HCT116 (cell line): ENCODE measurements around the gene PNPLA5. TPM values are rescaled to one million over a fixed set of nuclear protein-coding genes. Genes with fewer than 3 reads are reported as not detected.

ENCODE experiments used
- ATAC-seq: fragments of 200-7000 bp; cut with Tn5 transposase; 2 replicates; pipeline ENCODE4 v1.9.1; 2020; ENCODE audit warnings: mild to moderate bottlenecking, moderate library complexity
- BruUV-seq: library from RNA; stranded (reverse); fragments of 400-500 nt; replicated peaks from 2 replicates; lab custom pipeline; 2021; lab: Mats Ljungman, UMichigan
- CTCF ChIA-PET: fragments of 300-600 bp; sonication (Branson Sonifier 250); formaldehyde crosslinking; loops from one replicate; lab custom pipeline; 2021; ENCODE audit warnings: antibody characterized with exemption; lab: Charles Lee
- POLR2A ChIA-PET: fragments of 300-600, 350-600 bp; sonication (Branson Sonifier 250); formaldehyde crosslinking; loops from one replicate; lab custom pipeline; 2021; ENCODE audit warnings: antibody characterized with exemption; lab: Charles Lee
- RAD21 ChIA-PET, 2 experiments: fragments of 300-600 bp; sonication (Branson Sonifier 250); formaldehyde crosslinking; loops; one replicate each; lab custom pipeline; 2023; ENCODE audit warnings: low total read pairs in 2 of 2; ENCODE audit not compliant: uncharacterized antibody in 2 of 2, unreplicated experiment in 2 of 2, low non-redundant PET in 1 of 2; lab: Charles Lee
- DNase-seq: peaks from one replicate; pipeline ENCODE4 v3.0.0-alpha.2; 2010; ENCODE audit warnings: low read depth, low spot score
- H2AFZ ChIP-seq: fragments of 200-600 bp; shearing (Covaris generic), sonication (generic); 2 replicates; pipeline ENCODE4 v1.6.1; 2017; ENCODE audit warnings: low read depth, mixed run types, mixed read lengths, antibody characterized with exemption, low read length; ENCODE audit not compliant: poor library complexity, severe bottlenecking
- H3K27ac ChIP-seq: 2 replicates; pipeline ENCODE4 v1.5.1; 2012; ENCODE audit warnings: low read depth, low read length
- H3K27me3 ChIP-seq: fragments of 200-600 bp; sonication (generic); 2 replicates; pipeline ENCODE4 v1.6.1; 2016; ENCODE audit warnings: mixed run types, low read length, mixed read lengths; ENCODE audit not compliant: insufficient read depth
- H3K36me3 ChIP-seq, 2 experiments: fragments of 200-500 bp in 1 of 2; fragments of 200-600 bp in 1 of 2; sonication (Bioruptor generic) in 1 of 2; sonication (generic) in 1 of 2; 2 replicates each; pipeline versions ENCODE4 v1.5.1 to v1.6.1; 2014 to 2016; ENCODE audit warnings: low read length in 2 of 2, inconsistent platforms in 1 of 2, mixed read lengths in 1 of 2, mixed run types in 1 of 2; ENCODE audit not compliant: insufficient read depth in 2 of 2, control insufficient read depth in 1 of 2
- H3K4me1 ChIP-seq, 2 experiments: fragments of 200-600 bp in 1 of 2; sonication (generic) in 1 of 2; 2 replicates each; pipeline versions ENCODE4 v1.5.1 to v1.6.1; 2012 to 2017; ENCODE audit warnings: low read length in 2 of 2, inconsistent platforms in 1 of 2, mild to moderate bottlenecking in 1 of 2, mixed read lengths in 1 of 2, mixed run types in 1 of 2, moderate library complexity in 1 of 2; ENCODE audit not compliant: insufficient read depth in 2 of 2, control insufficient read depth in 1 of 2
- H3K4me2 ChIP-seq: fragments of 200-600 bp; sonication (generic); 2 replicates; pipeline ENCODE4 v1.6.1; 2017; ENCODE audit warnings: mixed run types, low read length, mixed read lengths
- H3K4me3 ChIP-seq, 2 experiments: fragments of 200-600 bp in 1 of 2; sonication (generic) in 1 of 2; replicated peaks in 1 of 2; 2 replicates each; pipeline ENCODE4 v1.5.1; 2011 to 2016; ENCODE audit warnings: low read length in 2 of 2, control low read depth in 1 of 2, low read depth in 1 of 2, mild to moderate bottlenecking in 1 of 2, mixed read lengths in 1 of 2, mixed run types in 1 of 2
- H3K79me2 ChIP-seq: fragments of 200-600 bp; sonication (generic); 2 replicates; pipeline ENCODE4 v1.6.1; 2017; ENCODE audit warnings: mild to moderate bottlenecking, mixed run types, low read length, moderate library complexity, mixed read lengths; ENCODE audit not compliant: insufficient read depth
- H3K9ac ChIP-seq: fragments of 200-600 bp; sonication (generic); 2 replicates; pipeline ENCODE4 v1.6.1; 2016; ENCODE audit warnings: low read length, mixed read lengths
- H3K9me2 ChIP-seq: fragments of 200-600 bp; sonication (generic), shearing (Covaris generic); 2 replicates; pipeline ENCODE4 v1.6.1; 2017; ENCODE audit warnings: mixed run types, mild to moderate bottlenecking, moderate library complexity; ENCODE audit not compliant: insufficient read depth
- H3K9me3 ChIP-seq, 2 experiments: fragments of 200-500 bp in 1 of 2; fragments of 200-600 bp in 1 of 2; sonication (Bioruptor generic) in 1 of 2; sonication (generic) in 1 of 2; 2 replicates each; pipeline ENCODE4 v1.6.1; 2014 to 2017; ENCODE audit warnings: low read length in 2 of 2, mixed read lengths in 2 of 2, inconsistent platforms in 1 of 2, low read depth in 1 of 2, mild to moderate bottlenecking in 1 of 2, mixed run types in 1 of 2, moderate library complexity in 1 of 2; ENCODE audit not compliant: control insufficient read depth in 1 of 2, insufficient read depth in 1 of 2
- H4K20me1 ChIP-seq: fragments of 200-600 bp; sonication (generic), shearing (Covaris generic); 2 replicates; pipeline ENCODE4 v1.6.1; 2017; ENCODE audit warnings: mixed run types, mild to moderate bottlenecking, moderate library complexity; ENCODE audit not compliant: insufficient read depth
- EGR1 ChIP-seq: IDR thresholded peaks from 2 replicates; pipeline ENCODE4 v1.6.1; 2012; ENCODE audit warnings: low read depth
- EZH2 ChIP-seq: fragments of 200-600 bp; sonication (generic); IDR thresholded peaks from 2 replicates; pipeline ENCODE4 v1.6.1; 2017; ENCODE audit warnings: antibody characterized with exemption, mixed run types
- EZH2phosphoT487 ChIP-seq: fragments of 200-600 bp; IDR thresholded peaks from 2 replicates; pipeline ENCODE4 v1.6.1; 2018; ENCODE audit warnings: antibody characterized with exemption, borderline replicate concordance
- JUND ChIP-seq: IDR thresholded peaks from 2 replicates; pipeline ENCODE4 v1.6.1; 2012
- POLR2A ChIP-seq: IDR thresholded peaks from 2 replicates; pipeline ENCODE4 v1.7.0; 2011; ENCODE audit warnings: borderline replicate concordance; ENCODE audit not compliant: insufficient read depth, insufficient read length; ENCODE audit errors: extremely low read depth
- RAD21 ChIP-seq: IDR thresholded peaks from 2 replicates; pipeline ENCODE4 v1.6.1; 2012; ENCODE audit warnings: low read depth, mild to moderate bottlenecking
- SP1 ChIP-seq: IDR thresholded peaks from 2 replicates; pipeline ENCODE4 v1.6.1; 2012; ENCODE audit warnings: low read depth
- ZFX ChIP-seq: fragments of 450-650 bp; IDR thresholded peaks from 2 replicates; pipeline ENCODE4 v1.6.1; 2017
- intact Hi-C: fragments of 100-400 bp; cut with micrococcal nuclease; formaldehyde crosslinking; loops from 2 replicates; pipeline ENCODE4 v1.10.0; 2022
- total RNA-seq: library from RNA; stranded (reverse); gene quantifications from one replicate; pipeline ENCODE4 v1.2.1, GENCODE V29; 2021; ENCODE audit not compliant: unreplicated experiment
- TF ChIP-seq, protein P1 (sequence below): IDR thresholded peaks from 2 replicates; pipeline ENCODE4 v1.6.1; 2011; ENCODE audit warnings: mild to moderate bottlenecking, low read length, moderate library complexity; ENCODE audit not compliant: insufficient replicate concordance; ENCODE audit errors: extremely low read depth
- TF ChIP-seq, protein P2 (sequence below): IDR thresholded peaks from 2 replicates; pipeline ENCODE4 v1.6.1; 2012

The PNPLA5 gene
- total RNA-seq, 1 experiment from 2014 or later, result 2.9 TPM

DNA sequence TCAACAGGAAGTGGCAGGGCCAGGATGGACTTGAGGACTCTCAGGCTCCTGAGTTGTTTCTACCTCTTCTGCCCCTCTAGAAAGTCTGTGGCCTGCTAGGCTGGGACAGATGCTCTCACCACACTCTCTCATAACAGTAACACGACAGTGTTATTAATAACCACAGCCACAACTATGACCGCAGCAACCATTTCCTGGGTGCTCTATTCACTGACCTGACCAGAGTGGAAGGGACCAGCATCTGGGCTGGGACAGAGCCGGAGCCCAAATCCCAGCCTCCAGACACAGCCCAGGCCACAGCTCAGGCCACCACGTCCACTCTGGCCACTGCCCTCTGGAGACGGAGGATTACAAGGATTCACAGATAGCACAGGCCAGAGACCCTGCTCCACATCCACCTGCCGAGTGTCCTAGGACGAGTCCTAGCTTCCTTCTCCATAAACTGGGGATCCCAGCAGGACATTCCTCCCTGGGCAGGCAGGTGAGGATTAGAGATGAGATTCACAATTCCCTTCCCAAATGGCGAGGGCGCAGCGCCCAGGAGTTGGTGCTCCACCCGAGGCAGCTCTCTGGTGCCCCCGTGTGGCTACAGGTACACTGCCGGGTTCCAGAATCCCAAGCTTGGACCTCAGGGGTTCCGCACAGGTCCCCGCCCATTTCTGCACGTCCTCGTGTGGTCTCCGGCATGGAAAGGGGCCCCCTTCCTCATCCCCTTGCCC is 7.1 kb downstream of the PNPLA5 start (continued):
- TF ChIP-seq, protein P1, sequence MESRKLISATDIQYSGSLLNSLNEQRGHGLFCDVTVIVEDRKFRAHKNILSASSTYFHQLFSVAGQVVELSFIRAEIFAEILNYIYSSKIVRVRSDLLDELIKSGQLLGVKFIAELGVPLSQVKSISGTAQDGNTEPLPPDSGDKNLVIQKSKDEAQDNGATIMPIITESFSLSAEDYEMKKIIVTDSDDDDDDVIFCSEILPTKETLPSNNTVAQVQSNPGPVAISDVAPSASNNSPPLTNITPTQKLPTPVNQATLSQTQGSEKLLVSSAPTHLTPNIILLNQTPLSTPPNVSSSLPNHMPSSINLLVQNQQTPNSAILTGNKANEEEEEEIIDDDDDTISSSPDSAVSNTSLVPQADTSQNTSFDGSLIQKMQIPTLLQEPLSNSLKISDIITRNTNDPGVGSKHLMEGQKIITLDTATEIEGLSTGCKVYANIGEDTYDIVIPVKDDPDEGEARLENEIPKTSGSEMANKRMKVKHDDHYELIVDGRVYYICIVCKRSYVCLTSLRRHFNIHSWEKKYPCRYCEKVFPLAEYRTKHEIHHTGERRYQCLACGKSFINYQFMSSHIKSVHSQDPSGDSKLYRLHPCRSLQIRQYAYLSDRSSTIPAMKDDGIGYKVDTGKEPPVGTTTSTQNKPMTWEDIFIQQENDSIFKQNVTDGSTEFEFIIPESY, result no peak

DNA sequence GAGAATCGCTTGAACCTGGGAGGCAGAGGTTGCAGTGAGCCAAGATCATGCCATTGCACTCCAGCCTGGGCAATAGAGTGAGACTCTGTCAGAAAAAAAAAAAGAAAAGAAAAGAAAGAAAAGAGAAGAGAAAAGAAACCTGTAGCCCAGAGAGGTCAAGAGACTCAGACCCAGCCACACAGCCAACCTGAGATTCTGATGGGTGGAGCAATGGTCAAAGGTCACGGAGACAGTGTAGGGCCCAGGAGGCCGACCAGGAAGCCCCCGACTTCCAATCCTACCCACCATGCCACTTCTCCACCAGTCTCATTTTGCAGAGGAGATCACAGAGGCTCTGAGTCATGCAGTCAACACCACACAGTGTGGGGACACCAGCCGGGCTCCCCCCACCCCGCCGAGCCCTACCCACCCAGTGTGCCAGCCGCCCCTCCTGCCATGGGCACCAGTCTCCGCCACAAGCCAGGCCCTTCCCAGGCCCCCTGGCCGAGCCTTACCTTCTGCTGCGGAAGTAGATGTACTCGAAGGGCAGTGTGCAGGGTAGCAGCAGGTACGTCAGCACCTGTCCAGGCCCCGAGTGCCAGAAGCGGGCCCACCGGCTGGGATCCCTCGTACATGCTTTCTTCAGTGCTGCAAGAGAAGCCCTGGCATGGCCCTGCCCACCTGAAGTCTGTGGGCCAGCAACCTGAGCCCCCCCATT is 7.9 kb downstream of the PNPLA5 start:
- Histone ChIP-seq H3K9me3 (no peaks in the 10 kb centered on the region), H3K79me2 (no peaks in the 10 kb centered on the region), H3K9ac (no peak overlapping the region), H3K27me3 (no peaks in the 10 kb centered on the region), H3K4me1 (peaks cover 0 to 7% of the 10 kb centered on the region in 2 experiments; a peak in 1 of 4 replicates), H3K9me2 (no peaks in the 10 kb centered on the region), H3K27ac (no peak overlapping the region), H4K20me1 (no peaks in the 10 kb centered on the region), H3K36me3 (no peaks in the 10 kb centered on the region), H2AFZ (no peak overlapping the region), H3K4me3 (no peak overlapping the region), H3K4me2 (no peak overlapping the region)
- ChIA-PET POLR2A (interaction anchor here (1.1 to 1.3 kb wide), 3 partner anchors 40 to 71 kb away, joined by 4 read pairs; partner anchors contain the start of genes PNPLA3 and SAMM50), RAD21 (interaction anchor here (0.6 to 1.3 kb wide), 5 partner anchors 62 to 740 kb away, joined by 3 to 14 read pairs (median 3); partner anchors contain the start of gene SAMM50 (in 1 of the 2)), CTCF (interaction anchor here (0.6 to 2.9 kb wide), 39 partner anchors 8 to 801 kb away, joined by 3 to 64 read pairs (median 5); partner anchors contain the start of genes PNPLA3, PNPLA5 and SULT4A1)
- DNase-seq (no peak), ATAC-seq (no peak)
- intact Hi-C loops, result loop anchor here (1.0 to 10.0 kb wide), 3 partner anchors 62 to 741 kb away; no protein-coding TSS in a partner anchor
- TF ChIP-seq EZH2phosphoT487 (no peak), EZH2 (no peak), RAD21 (no peak), ZFX (no peak), SP1 (no peak), JUND (no peak), EGR1 (no peak), POLR2A (no peak)
- TF ChIP-seq, protein P2, sequence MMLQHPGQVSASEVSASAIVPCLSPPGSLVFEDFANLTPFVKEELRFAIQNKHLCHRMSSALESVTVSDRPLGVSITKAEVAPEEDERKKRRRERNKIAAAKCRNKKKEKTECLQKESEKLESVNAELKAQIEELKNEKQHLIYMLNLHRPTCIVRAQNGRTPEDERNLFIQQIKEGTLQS, result no peak
- BruUV-seq, result no TSS peak
